GM19351 (cell line): ENCODE data around the gene REPS2.

Experiments
- ATAC-seq: cut with Tn5 transposase; IDR thresholded peaks from one replicate; pipeline ENCODE4 v1.9.1; 2021; ENCODE audit warnings: mild to moderate bottlenecking, moderate library complexity; ENCODE audit not compliant: unreplicated experiment

Gene REPS2

GRCh38 chrX:16997313-16997712 lies 50.9 kb downstream of the REPS2 start:
- ATAC-seq = no peak

GRCh38 chrX:16999275-16999674 lies 52.8 kb downstream of the REPS2 start:
- no peak for ATAC-seq

GRCh38 chrX:17000751-17001150 lies 54.3 kb downstream of the REPS2 start:
- ATAC-seq = no peak

GRCh38 chrX:17005712-17006368 lies 59.4 kb downstream of the REPS2 start:
- no peak for ATAC-seq

- no peak for ATAC-seq
Measured at GRCh38 chrX:17007134-17007768, 60.8 kb downstream of the REPS2 start.

- no peak for ATAC-seq
Measured at GRCh38 chrX:17009856-17010625, 63.6 kb downstream of the REPS2 start.

GRCh38 chrX:17012465-17012864 lies 66.0 kb downstream of the REPS2 start:
- ATAC-seq = no peak

- no peak for ATAC-seq
Measured at GRCh38 chrX:17014216-17014615, 67.8 kb downstream of the REPS2 start.

GRCh38 chrX:17017134-17017533 lies 70.7 kb downstream of the REPS2 start:
- ATAC-seq = no peak

- no peak for ATAC-seq
Measured at GRCh38 chrX:17020356-17020755, 73.9 kb downstream of the REPS2 start.

GRCh38 chrX:17020851-17021821 lies 74.7 kb downstream of the REPS2 start:
- peak; percentile 69 for ATAC-seq

GRCh38 chrX:17021851-17022604 lies 75.6 kb downstream of the REPS2 start:
- no peak for ATAC-seq

- ATAC-seq = no peak
Measured at GRCh38 chrX:17023661-17024060, 77.2 kb downstream of the REPS2 start.

GRCh38 chrX:17024886-17025285 lies 78.4 kb downstream of the REPS2 start:
- no peak for ATAC-seq

- no peak for ATAC-seq
Measured at GRCh38 chrX:17025621-17026302, 79.3 kb downstream of the REPS2 start.

- ATAC-seq = no peak
Measured at GRCh38 chrX:17027931-17028330, 81.5 kb downstream of the REPS2 start.

- ATAC-seq = no peak
Measured at GRCh38 chrX:17028356-17028755, 81.9 kb downstream of the REPS2 start.

GRCh38 chrX:17030092-17030491 lies 83.6 kb downstream of the REPS2 start:
- ATAC-seq = no peak

- no peak for ATAC-seq
Measured at GRCh38 chrX:17030580-17031270, 84.3 kb downstream of the REPS2 start.
